Stimulated activated CD4-positive, alpha-beta T cell treated with anti-CD3 and anti-CD28 coated beads, Interleukin-15, amount 100 ng/mL, for 1 hour (primary cell): ENCODE results near the gene FGF12.

Experiments used
- DNase-seq, 2 donors: peaks; one replicate each; pipeline ENCODE4 v3.0.0-alpha.2; 2020; ENCODE audit warnings: low read depth in 1 of 2, low spot score in 1 of 2

FGF12 gene

GRCh38 chr3:192155194-192155593 is 572.1 kb downstream of the FGF12 start:
- DNase-seq: no peak

GRCh38 chr3:192133271-192133670 is 594.1 kb downstream of the FGF12 start:
- no peak for DNase-seq

DNA sequence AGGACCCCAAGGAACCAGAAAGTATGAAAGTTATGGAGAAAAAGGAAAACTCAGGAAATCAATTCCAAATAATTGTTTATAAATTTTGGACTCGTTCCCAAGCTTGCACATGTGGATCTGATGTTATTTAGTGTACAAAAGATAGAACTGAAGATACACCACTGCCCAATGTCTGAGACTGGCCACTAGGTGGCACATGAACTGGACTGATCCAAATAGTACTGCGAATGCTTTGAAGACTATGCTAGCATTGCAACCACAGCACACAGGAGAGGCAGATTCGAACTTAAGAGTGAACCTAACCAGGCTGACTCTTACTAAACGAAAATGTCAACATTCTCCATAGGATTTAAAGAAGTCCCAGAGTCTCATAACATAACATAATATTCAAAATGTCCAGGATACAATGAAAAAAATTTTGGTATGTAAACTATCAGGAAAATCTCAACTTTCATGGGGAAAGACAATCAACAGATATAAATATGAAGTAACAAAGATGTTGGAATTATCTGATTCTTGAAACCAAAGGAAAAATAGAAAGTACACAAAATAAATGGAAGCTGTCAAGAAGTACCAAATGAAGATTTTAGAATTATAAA is 596.7 kb downstream of the FGF12 start:
- no peak for DNase-seq

DNA sequence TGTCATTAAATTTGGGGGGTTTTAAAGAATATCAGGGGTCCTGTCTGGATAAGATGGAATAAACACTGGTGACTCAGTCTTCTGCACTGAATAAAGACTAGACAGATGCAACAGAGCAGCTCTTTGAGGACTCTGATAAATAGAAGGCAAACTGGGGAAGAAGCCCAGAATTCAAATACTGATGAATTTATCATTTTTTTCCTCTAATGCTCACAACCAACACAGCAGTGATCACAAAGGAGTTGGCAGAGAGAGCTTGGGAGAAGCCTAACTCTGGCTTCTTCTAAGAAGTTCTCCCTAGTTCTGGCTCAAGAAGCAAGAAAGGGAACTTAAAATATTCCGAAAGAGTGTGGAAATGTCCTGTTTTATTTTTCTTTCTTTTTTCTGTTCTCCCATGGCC is 597.8 kb downstream of the FGF12 start:
- DNase-seq: no peak

- DNase-seq: no peak
Measured at GRCh38 chr3:192128922-192129321, 598.4 kb downstream of the FGF12 start.

DNA sequence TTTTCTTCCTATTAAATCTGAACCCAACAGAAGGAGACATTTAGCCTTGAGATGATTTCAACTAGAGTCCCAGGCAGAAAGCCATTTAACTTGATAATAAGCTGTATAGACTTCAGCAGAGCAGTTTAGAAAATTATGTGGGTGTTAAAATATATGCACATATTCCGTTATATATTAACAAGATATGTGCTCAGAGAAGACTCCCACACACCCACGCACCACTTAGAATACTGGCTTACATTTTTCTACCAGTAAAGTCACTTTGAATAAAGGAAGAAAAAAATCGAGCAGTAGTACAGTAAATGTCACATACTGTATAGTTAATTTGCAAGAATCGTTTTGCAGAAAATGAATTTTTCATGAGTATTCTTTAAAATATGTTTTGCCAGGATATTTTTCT is 599.3 kb downstream of the FGF12 start:
- DNase-seq: no peak

DNA sequence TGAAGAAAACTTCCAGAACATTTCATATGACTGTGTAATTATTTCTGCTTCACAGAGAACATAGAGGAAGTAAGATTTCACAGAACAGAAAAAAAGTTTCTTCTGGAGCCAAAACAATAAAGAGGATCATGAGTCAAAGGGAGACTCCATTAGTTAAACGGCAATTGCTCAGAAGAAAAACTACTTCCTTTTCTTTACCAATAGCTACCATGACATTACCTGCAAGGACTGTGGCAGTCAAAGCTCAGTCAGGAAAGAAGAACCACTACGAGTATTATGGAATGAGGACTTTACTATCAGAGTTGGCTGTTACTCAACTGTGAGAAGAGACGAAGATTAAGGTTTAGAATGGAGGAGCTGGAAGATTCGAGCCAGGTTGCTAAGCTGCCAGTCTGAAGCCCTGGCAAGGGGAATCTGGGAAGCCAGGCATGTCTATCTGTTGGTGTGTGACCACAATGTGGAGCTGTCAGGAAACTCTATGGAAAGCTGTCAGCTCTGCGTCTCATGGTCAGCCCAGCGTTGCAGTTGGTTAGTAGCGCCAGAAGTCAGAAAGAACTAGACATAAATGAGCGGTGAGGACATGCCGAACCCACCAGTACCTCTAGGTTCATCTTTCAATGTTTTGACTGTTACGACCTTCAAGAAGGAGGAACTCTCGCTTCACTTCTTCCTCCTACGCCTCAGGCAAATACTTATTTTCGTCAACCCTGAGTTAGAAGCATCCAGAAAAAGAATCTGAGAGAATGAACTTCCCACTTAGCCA is 604.3 kb downstream of the FGF12 start:
- DNase-seq: no peak

- DNase-seq: no peak
Measured at GRCh38 chr3:192121923-192122322, 605.4 kb downstream of the FGF12 start.

DNA sequence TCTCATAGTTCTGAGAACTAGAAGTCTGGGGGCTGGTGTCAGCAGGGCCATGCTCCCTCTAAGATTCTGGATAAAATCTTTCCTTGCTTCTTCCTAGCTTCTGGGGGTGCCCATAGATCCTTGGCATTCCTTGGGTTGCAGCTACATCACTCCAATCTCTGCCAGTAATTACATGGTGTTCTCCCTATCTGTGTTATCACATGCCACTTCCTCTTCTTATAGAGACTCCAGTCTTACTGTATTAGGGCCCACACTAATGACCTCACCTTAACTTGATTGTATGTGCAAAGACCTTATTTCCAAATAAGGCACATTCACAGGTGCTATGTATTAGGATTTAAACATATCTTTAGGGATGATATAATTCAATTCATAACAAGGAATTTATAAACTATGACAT is 618.5 kb downstream of the FGF12 start:
- DNase-seq: no peak

- DNase-seq: no peak
Measured at GRCh38 chr3:192106543-192106942, 620.8 kb downstream of the FGF12 start.

DNA sequence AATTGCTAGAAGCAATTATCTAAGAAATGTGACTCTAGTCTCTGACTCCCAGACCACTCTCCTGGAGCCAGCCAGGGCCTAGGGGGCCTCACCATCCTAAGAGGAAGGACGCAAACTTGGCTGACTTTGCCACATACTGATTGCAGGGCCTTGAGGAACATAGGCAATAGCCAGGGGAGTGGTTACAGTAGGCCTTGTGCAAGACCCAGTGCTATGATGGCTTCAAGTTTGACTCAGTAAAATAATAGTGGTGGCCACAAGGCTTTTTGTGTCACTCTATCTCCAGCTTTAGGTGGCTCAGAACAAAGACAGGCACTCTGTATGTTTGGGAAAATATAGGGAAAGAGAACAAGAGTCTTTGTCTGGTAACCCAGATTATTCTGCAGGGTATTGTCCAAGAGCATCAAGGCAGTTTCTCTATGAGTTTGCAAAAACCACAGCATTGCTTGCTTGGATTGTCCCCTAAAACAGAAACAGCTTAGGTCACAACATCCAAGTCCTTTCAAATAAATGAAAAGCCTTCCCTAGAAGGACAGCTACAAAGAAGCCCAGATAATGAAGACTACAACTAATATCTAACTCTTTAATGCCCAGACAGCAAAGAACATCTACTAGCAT is 634.8 kb downstream of the FGF12 start:
- DNase-seq: no peak

- no peak for DNase-seq
Measured at GRCh38 chr3:192091831-192092230, 635.5 kb downstream of the FGF12 start.

DNA sequence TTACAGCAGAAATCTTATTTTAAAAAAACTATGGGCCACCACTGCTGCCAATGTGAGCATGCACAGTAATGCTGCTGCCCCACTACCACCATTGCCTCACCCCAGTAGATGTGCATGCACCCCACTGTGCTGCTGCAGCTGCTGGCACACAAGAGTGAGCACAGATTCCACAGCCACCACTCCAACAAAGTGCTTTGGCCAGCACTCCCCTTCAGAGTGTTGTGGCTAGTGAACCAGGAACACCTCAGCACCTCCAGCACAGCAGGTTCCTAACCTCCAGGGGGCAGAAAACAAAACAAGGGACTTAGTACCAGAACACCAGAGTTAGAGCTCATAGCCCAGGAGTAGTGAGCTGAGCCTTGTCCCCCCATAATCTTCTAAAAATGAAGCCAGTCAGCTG is 636.8 kb downstream of the FGF12 start:
- DNase-seq: no peak
